ENCODE data around the gene IRX4.

DNA sequence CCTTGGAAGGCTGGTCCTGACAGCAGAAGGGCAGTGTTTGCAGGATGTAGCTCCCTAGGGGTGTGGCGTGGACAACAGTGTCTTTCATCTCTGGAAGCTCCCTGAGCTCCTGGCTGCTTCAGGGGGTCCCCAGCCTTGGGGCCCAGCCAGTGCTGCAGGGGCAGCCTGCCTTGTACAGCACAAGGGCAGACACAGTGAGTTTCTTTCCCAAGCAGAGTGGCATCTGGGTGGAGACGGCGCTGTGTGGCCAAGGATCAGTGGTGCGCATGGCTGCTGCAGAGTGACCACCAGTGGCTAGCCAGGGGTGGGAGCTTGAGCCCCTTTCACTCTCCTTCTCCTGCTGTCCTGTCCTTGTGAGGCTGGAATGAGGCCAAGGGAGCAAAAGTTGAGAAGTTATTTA lies 7.6 kb upstream of the IRX4 start:
- TF ChIP-seq, protein P1, sequence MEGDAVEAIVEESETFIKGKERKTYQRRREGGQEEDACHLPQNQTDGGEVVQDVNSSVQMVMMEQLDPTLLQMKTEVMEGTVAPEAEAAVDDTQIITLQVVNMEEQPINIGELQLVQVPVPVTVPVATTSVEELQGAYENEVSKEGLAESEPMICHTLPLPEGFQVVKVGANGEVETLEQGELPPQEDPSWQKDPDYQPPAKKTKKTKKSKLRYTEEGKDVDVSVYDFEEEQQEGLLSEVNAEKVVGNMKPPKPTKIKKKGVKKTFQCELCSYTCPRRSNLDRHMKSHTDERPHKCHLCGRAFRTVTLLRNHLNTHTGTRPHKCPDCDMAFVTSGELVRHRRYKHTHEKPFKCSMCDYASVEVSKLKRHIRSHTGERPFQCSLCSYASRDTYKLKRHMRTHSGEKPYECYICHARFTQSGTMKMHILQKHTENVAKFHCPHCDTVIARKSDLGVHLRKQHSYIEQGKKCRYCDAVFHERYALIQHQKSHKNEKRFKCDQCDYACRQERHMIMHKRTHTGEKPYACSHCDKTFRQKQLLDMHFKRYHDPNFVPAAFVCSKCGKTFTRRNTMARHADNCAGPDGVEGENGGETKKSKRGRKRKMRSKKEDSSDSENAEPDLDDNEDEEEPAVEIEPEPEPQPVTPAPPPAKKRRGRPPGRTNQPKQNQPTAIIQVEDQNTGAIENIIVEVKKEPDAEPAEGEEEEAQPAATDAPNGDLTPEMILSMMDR (IDR thresholded peaks at IDR 0.05; ENCODE audit: low read depth, low read length, missing input control) = no peak
- TF ChIP-seq, protein P2, sequence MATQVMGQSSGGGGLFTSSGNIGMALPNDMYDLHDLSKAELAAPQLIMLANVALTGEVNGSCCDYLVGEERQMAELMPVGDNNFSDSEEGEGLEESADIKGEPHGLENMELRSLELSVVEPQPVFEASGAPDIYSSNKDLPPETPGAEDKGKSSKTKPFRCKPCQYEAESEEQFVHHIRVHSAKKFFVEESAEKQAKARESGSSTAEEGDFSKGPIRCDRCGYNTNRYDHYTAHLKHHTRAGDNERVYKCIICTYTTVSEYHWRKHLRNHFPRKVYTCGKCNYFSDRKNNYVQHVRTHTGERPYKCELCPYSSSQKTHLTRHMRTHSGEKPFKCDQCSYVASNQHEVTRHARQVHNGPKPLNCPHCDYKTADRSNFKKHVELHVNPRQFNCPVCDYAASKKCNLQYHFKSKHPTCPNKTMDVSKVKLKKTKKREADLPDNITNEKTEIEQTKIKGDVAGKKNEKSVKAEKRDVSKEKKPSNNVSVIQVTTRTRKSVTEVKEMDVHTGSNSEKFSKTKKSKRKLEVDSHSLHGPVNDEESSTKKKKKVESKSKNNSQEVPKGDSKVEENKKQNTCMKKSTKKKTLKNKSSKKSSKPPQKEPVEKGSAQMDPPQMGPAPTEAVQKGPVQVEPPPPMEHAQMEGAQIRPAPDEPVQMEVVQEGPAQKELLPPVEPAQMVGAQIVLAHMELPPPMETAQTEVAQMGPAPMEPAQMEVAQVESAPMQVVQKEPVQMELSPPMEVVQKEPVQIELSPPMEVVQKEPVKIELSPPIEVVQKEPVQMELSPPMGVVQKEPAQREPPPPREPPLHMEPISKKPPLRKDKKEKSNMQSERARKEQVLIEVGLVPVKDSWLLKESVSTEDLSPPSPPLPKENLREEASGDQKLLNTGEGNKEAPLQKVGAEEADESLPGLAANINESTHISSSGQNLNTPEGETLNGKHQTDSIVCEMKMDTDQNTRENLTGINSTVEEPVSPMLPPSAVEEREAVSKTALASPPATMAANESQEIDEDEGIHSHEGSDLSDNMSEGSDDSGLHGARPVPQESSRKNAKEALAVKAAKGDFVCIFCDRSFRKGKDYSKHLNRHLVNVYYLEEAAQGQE (IDR thresholded peaks at IDR 0.05) = no peak
